ENCODE results near the gene ASXL2.
"Not testable (repeated sequence)": the region's sequence is repeated elsewhere in the genome, so short reads cannot be mapped to it uniquely, and the experiment has no call there.

GRCh38 chr2:25915411-25915810 lies 37.1 kb upstream of the ASXL2 start:
- not testable (repeated sequence) for TF ChIP-seq POLR2A, EP300 (IDR thresholded peaks at IDR 0.05)
- TF ChIP-seq, protein P1, sequence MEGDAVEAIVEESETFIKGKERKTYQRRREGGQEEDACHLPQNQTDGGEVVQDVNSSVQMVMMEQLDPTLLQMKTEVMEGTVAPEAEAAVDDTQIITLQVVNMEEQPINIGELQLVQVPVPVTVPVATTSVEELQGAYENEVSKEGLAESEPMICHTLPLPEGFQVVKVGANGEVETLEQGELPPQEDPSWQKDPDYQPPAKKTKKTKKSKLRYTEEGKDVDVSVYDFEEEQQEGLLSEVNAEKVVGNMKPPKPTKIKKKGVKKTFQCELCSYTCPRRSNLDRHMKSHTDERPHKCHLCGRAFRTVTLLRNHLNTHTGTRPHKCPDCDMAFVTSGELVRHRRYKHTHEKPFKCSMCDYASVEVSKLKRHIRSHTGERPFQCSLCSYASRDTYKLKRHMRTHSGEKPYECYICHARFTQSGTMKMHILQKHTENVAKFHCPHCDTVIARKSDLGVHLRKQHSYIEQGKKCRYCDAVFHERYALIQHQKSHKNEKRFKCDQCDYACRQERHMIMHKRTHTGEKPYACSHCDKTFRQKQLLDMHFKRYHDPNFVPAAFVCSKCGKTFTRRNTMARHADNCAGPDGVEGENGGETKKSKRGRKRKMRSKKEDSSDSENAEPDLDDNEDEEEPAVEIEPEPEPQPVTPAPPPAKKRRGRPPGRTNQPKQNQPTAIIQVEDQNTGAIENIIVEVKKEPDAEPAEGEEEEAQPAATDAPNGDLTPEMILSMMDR (IDR thresholded peaks at IDR 0.05), result not testable (repeated sequence)

Measured in gastroesophageal sphincter (tissue), 3 donors.